Heart left ventricle (tissue), 13 donors: ENCODE data around the gene CNTLN.

Experiments
- POLR2A ChIP-seq, 2 donors: fragments of 450-650 bp; IDR thresholded peaks; one replicate each; pipeline ENCODE4 v1.6.1; 2017; ENCODE audit warnings: antibody characterized with exemption in 2 of 2, mild to moderate bottlenecking in 2 of 2, moderate library complexity in 2 of 2
- TF ChIP-seq, protein P1 (sequence below), 12 donors: fragments of 200-600 bp; sonication (generic) in 4 of 12; IDR thresholded peaks; one replicate each; pipeline versions ENCODE4 v1.5.0 to v1.8.0; 2018 to 2022; ENCODE audit warnings: antibody characterized with exemption in 12 of 12, mild to moderate bottlenecking in 5 of 12
- donor health status: ischemic (EF 13 %, LVEDD 7.1; RV severe dilation, severe dysfunction).
- donor health status: DM: no; HTN: yes; CAD: no.
- donor health status: DM: no; HTN: no; CAD: no.
- donor health status: ischemic (EF 25% LVEDD 6.9; RV normal size, moderate dysfunction).
- donor health status: ischemic (EF 25% LVEDD 5.7; RV mildly dilated, moderate dysfunction).
- donor health status: ischemic (EF 35%, LVEDD 5.7; RV mildly dilated, moderate dysfunction).
- donor health status: nonischemic (EF 11% LVEDD 7.7; RV severe dilation, severe dysfunction).
- donor health status: DM: yes; HTN: yes; CAD: no.
- donor health status: PGD.
- donor health status: ischemic (EF 29% LVEDD 5.4; RV normal size, mild dysfunction).
- donor health status: nonischemic (EF 23%, LVEDD 6.1; RV moderate dilation, normal function).

DNA sequence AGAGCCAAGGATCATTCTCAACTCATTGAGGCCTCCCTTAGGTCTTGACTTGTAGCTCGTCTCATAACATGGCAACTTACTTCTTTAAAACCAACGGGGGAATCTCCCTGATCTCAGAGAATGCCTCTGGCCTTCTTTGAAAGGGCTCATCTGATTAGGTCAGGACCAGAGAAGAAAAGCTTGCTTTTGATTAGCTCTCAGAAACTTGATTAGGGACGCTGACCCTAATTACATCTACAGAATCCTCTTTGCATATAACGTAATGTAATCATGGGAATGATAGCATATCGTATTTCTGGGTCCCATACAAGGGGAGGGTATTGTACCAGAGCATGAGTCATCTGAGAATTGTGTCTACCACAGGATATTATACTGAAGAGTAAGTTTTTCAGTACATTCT, 318.9 kb downstream of the CNTLN start:
- no peak for TF ChIP-seq POLR2A (IDR thresholded peaks at IDR 0.05)
- TF ChIP-seq, protein P1, sequence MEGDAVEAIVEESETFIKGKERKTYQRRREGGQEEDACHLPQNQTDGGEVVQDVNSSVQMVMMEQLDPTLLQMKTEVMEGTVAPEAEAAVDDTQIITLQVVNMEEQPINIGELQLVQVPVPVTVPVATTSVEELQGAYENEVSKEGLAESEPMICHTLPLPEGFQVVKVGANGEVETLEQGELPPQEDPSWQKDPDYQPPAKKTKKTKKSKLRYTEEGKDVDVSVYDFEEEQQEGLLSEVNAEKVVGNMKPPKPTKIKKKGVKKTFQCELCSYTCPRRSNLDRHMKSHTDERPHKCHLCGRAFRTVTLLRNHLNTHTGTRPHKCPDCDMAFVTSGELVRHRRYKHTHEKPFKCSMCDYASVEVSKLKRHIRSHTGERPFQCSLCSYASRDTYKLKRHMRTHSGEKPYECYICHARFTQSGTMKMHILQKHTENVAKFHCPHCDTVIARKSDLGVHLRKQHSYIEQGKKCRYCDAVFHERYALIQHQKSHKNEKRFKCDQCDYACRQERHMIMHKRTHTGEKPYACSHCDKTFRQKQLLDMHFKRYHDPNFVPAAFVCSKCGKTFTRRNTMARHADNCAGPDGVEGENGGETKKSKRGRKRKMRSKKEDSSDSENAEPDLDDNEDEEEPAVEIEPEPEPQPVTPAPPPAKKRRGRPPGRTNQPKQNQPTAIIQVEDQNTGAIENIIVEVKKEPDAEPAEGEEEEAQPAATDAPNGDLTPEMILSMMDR (IDR thresholded peaks at IDR 0.05): no peak
